GM12878 (cell line): Measurements from ENCODE around the gene MUSTN1. TPM values are rescaled to one million over a fixed set of nuclear protein-coding genes. Genes with fewer than 3 reads are reported as not detected.

Experiments
- ATAC-seq: fragments of 200-7000 bp; cut with Tn5 transposase; 3 replicates; pipeline ENCODE4 v1.9.1; 2020; ENCODE audit warnings: mild to moderate bottlenecking, moderate library complexity
- BruUV-seq: library from RNA; stranded (reverse); fragments of 400-500 nt; replicated peaks from 2 replicates; lab custom pipeline; 2021; lab: Mats Ljungman, UMichigan
- CTCF ChIA-PET: fragments of 300-600 bp; sonication (Branson Sonifier 250); formaldehyde crosslinking; extraction: SDS; loops from one replicate; lab custom pipeline; 2021; ENCODE audit warnings: inconsistent platforms; lab: Yijun Ruan, JAX
- POLR2A ChIA-PET: fragments of 350-600 bp; formaldehyde crosslinking; extraction: SDS; loops from one replicate; lab custom pipeline; 2021; ENCODE audit warnings: inconsistent platforms; lab: Charles Lee
- RAD21 ChIA-PET: fragments of 300-600 bp; sonication (Branson Sonifier 250); formaldehyde crosslinking; loops from one replicate; lab custom pipeline; 2023; ENCODE audit warnings: antibody characterized with exemption; ENCODE audit not compliant: unreplicated experiment; lab: Charles Lee
- SMC1A ChIA-PET: fragments of 300-600 bp; sonication (Branson Sonifier 250); formaldehyde crosslinking; loops from one replicate; lab custom pipeline; 2023; ENCODE audit not compliant: unreplicated experiment, uncharacterized antibody; lab: Charles Lee
- DNase-seq: peaks from one replicate; pipeline ENCODE4 v3.0.0-alpha.2; 2011; ENCODE audit warnings: low read depth, low spot score
- FAIRE-seq: peaks from 3 replicates; lab custom pipeline; 2011; peaks lifted over from hg19 to GRCh38; lab: Jason Lieb, UNC
- H2AFZ ChIP-seq: 2 replicates; pipeline ENCODE4 v1.6.0; 2011; ENCODE audit warnings: low read depth, low read length, control low read depth; ENCODE audit not compliant: control insufficient read depth
- H3K27ac ChIP-seq: 2 replicates; pipeline ENCODE4 v1.5.1; 2011; ENCODE audit warnings: control low read depth; ENCODE audit not compliant: control insufficient read depth, insufficient read depth
- H3K27me3 ChIP-seq, 2 experiments: replicated peaks in 1 of 2; 2 replicates each; pipeline versions ENCODE4 v1.6.0 to v1.6.1; 2011; ENCODE audit warnings: low read length in 1 of 2; ENCODE audit not compliant: control insufficient read depth in 2 of 2, insufficient read depth in 2 of 2
- H3K36me3 ChIP-seq, 2 experiments: 2 replicates each; pipeline ENCODE4 v1.5.1; 2011; ENCODE audit warnings: low read length in 1 of 2; ENCODE audit not compliant: control insufficient read depth in 2 of 2, insufficient read depth in 2 of 2
- H3K4me1 ChIP-seq: 2 replicates; pipeline ENCODE4 v1.6.1; 2011; ENCODE audit warnings: mild to moderate bottlenecking, low read length, moderate library complexity, mixed read lengths; ENCODE audit not compliant: control insufficient read depth, insufficient read depth
- H3K4me2 ChIP-seq: 2 replicates; pipeline ENCODE4 v1.6.0; 2011; ENCODE audit warnings: control low read depth; ENCODE audit not compliant: control insufficient read depth, insufficient read depth
- H3K4me3 ChIP-seq: fragments of 200-600 bp; sonication (generic); 2 replicates; pipeline ENCODE4 v1.5.1; 2016
- H3K79me2 ChIP-seq: 2 replicates; pipeline ENCODE4 v1.6.0; 2011; ENCODE audit warnings: low read length; ENCODE audit not compliant: control insufficient read depth, insufficient read depth
- H3K9ac ChIP-seq: 2 replicates; pipeline ENCODE4 v1.8.0; 2011; ENCODE audit warnings: low read length, control low read depth, mixed read lengths; ENCODE audit not compliant: control insufficient read depth, insufficient read depth
- H3K9me3 ChIP-seq: replicated peaks from 3 replicates; pipeline ENCODE4 v1.5.1; 2011; ENCODE audit warnings: mild to moderate bottlenecking, low read length; ENCODE audit not compliant: control insufficient read depth, insufficient read depth
- H4K20me1 ChIP-seq: 2 replicates; pipeline ENCODE4 v1.6.0; 2011; ENCODE audit not compliant: control insufficient read depth, insufficient read depth
- EZH2 ChIP-seq: IDR thresholded peaks from 2 replicates; pipeline ENCODE4 v1.6.1; 2012; ENCODE audit warnings: low read depth, mild to moderate bottlenecking, control low read depth, inconsistent platforms, low read length, borderline replicate concordance; ENCODE audit not compliant: control insufficient read depth
- FOS ChIP-seq: IDR thresholded peaks from 3 replicates; pipeline ENCODE4 v1.6.1; 2011; ENCODE audit warnings: borderline replicate concordance; ENCODE audit not compliant: insufficient read length; ENCODE audit errors: extremely low read depth
- HDAC6 ChIP-seq: fragments of 200-600 bp; sonication (generic); IDR thresholded peaks from one replicate; pipeline ENCODE4 v1.8.0; 2017; ENCODE audit warnings: antibody characterized with exemption; ENCODE audit not compliant: unreplicated experiment
- JUND ChIP-seq: IDR thresholded peaks from 2 replicates; pipeline ENCODE4 v1.6.1; 2012; ENCODE audit warnings: low read depth, mild to moderate bottlenecking, low read length, improper control_type of control experiment, moderate library complexity
- KAT2A ChIP-seq: conservative IDR thresholded peaks from 2 replicates; pipeline ENCODE4 v1.6.1; 2011; ENCODE audit warnings: low read depth, low read length; ENCODE audit not compliant: control insufficient read depth
- MTA2 ChIP-seq: fragments of 450-650 bp; IDR thresholded peaks from 2 replicates; pipeline ENCODE4 v1.6.1; 2016; ENCODE audit warnings: low read depth, mild to moderate bottlenecking, moderate library complexity
- RAD51 ChIP-seq: fragments of 450-650 bp; IDR thresholded peaks from 2 replicates; pipeline ENCODE4 v1.6.1; 2016; ENCODE audit warnings: moderate library complexity, mild to moderate bottlenecking, inconsistent platforms
- SMARCA5 ChIP-seq: fragments of 450-650 bp; IDR thresholded peaks from 2 replicates; pipeline ENCODE4 v1.6.1; 2017; ENCODE audit warnings: mild to moderate bottlenecking
- TAF1 ChIP-seq: IDR thresholded peaks from 2 replicates; pipeline ENCODE4 v1.6.1; 2011; ENCODE audit warnings: mild to moderate bottlenecking, low read depth, low read length, borderline replicate concordance
- WGBS: methylation state at CpG from one replicate; pipeline ENCODE4 v1.1.6; 2016; ENCODE audit warnings: low lambda C conversion rate; ENCODE audit not compliant: insufficient replicate concordance, insufficient coverage; ENCODE audit errors: missing lambda C conversion rate; 5-methylcytosine and 5-hydroxymethylcytosine counted together
- in situ Hi-C: fragments of 300-500 bp; cut with MboI; formaldehyde crosslinking; loops from 9 replicates; pipeline ENCODE4 v1.14.3; 2018; ENCODE audit warnings: mixed read lengths
- intact Hi-C: fragments of 100-400 bp; cut with micrococcal nuclease; formaldehyde crosslinking; loops from one replicate; pipeline ENCODE4 v1.14.2; 2022; ENCODE audit not compliant: unreplicated experiment
- polyA plus RNA-seq, 11 experiments: library from polyadenylated mRNA; depleted of rRNA in 4 of 11; unstranded in 6 of 11; stranded (reverse) in 5 of 11; fragments of >200 nt; fragmentation: Nextera tagmentation in 4 of 11; fragmentation: Illumina TruSeq in 1 of 11; extraction: Ambion mirVana in 4 of 11; extraction: Trizol in 1 of 11; gene quantifications; 1 replicate in 1 of 11; 2 replicates in 10 of 11; pipeline versions ENCODE4 v1.2.1 to v1.2.3, GENCODE V29; 2011 to 2016; ENCODE audit warnings: inconsistent platforms in 2 of 11, missing spikeins in 2 of 11, low read depth in 1 of 11
- total RNA-seq, 4 experiments: library from RNA; depleted of rRNA in 3 of 4; stranded (reverse); fragments of >200 nt in 3 of 4; fragmentation: Illumina TruSeq in 1 of 4; extraction: Trizol in 1 of 4; gene quantifications; 2 replicates each; pipeline versions ENCODE4 v1.2.1 to v1.2.3, GENCODE V29; 2013 to 2021
- TF ChIP-seq, protein P1 (sequence below): fragments of 450-650 bp; conservative IDR thresholded peaks from 2 replicates; pipeline ENCODE4 v1.6.1; 2017; ENCODE audit warnings: mild to moderate bottlenecking, moderate library complexity

MUSTN1 gene
- total and polyA plus RNA-seq, 10 of the 15 experiments (the other 5 are each of a cell fraction or from before 2014, with no cell fraction given): 0.35 to 4.5 (median 1.2) TPM; not detected in 2

DNA sequence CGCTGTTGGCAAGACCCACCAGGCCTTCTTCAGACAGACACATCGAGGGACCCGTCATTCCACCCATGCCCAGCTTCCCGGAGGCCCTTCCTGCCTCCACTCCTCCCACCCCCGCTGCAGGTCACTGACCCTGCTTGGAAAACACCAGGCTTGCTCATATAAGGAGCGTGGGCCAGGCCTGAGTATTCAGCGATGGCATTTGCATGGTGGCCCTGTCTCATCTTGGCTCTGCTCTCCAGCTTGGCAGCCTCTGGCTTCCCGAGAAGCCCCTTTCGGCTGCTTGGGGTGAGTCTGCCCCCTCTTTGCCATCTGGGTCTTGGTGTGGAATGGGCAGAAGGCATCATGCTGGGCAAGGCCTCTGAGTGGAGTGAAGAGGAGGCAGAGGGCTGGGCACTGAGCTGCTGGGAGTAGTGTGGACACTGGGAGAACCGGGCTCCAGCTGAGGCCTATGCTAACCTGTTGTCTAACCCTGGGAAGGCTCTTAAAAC is 40.2 kb downstream of the MUSTN1 start, which contains the start of gene ITIH3:
ITIH3 (plus strand) TSS at position 185 of the 488 bp plus-strand sequence; CDS start at position 193, 8 bp downstream.
- CTCF ChIA-PET: interaction anchor here (1.8 kb wide), 1 partner anchor 10 kb away, joined by 6 read pairs; no protein-coding TSS in a partner anchor
- POLR2A ChIA-PET: no interaction called here

GRCh38 chr3:52793702-52794611 is 40.9 kb downstream of the MUSTN1 start:
- RAD21 ChIA-PET: interaction anchor here (1.3 kb wide), 1 partner anchor 15 kb away, joined by 4 read pairs; no protein-coding TSS in a partner anchor
- DNase-seq (no peak), ATAC-seq (no peak), FAIRE-seq (no peak)
- Histone ChIP-seq H3K9me3 (no peaks in the 10 kb centered on the region), H2AFZ (no peak overlapping the region), H3K27ac (no peak overlapping the region), H3K4me1 (no peaks in the 10 kb centered on the region), H3K79me2 (no peaks in the 10 kb centered on the region), H3K4me3 (no peak overlapping the region), H3K4me2 (no peak overlapping the region), H3K36me3 (no peaks in the 10 kb centered on the region), H3K27me3 (no peaks in the 10 kb centered on the region; a peak in 1 of 4 replicates), H4K20me1 (no peaks in the 10 kb centered on the region), H3K9ac (no peak overlapping the region)
- WGBS: 51% methylated on average over 8 of the region's 9 CpGs
- in situ Hi-C loops: no loop called here
- CTCF ChIA-PET: interaction anchor here (1.8 kb wide), 1 partner anchor 10 kb away, joined by 6 read pairs; no protein-coding TSS in a partner anchor
- TF ChIP-seq SMARCA5: no peak
- no peak for TF ChIP-seq RAD51
- no peak for TF ChIP-seq EZH2
- TF ChIP-seq HDAC6: no peak
- no peak for TF ChIP-seq FOS
- no peak for TF ChIP-seq MTA2
- TF ChIP-seq, protein P1, sequence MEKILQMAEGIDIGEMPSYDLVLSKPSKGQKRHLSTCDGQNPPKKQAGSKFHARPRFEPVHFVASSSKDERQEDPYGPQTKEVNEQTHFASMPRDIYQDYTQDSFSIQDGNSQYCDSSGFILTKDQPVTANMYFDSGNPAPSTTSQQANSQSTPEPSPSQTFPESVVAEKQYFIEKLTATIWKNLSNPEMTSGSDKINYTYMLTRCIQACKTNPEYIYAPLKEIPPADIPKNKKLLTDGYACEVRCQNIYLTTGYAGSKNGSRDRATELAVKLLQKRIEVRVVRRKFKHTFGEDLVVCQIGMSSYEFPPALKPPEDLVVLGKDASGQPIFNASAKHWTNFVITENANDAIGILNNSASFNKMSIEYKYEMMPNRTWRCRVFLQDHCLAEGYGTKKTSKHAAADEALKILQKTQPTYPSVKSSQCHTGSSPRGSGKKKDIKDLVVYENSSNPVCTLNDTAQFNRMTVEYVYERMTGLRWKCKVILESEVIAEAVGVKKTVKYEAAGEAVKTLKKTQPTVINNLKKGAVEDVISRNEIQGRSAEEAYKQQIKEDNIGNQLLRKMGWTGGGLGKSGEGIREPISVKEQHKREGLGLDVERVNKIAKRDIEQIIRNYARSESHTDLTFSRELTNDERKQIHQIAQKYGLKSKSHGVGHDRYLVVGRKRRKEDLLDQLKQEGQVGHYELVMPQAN: no peak
- no peak for TF ChIP-seq TAF1
- no peak for TF ChIP-seq KAT2A
- SMC1A ChIA-PET: no interaction called here
- BruUV-seq: no TSS peak
- POLR2A ChIA-PET: no interaction called here
- intact Hi-C loops: no loop called here

More for the DNA sequence above, 40.2 kb downstream of the MUSTN1 start, which contains the start of gene ITIH3:
- in situ Hi-C loops: no loop called here
- Histone ChIP-seq H3K27me3 (no peaks in the 10 kb centered on the region; a peak in 1 of 4 replicates), H3K4me3 (no peak within 1 kb of the TSS), H3K4me2 (no peak within 1 kb of the TSS), H3K27ac (no peak within 1 kb of the TSS), H4K20me1 (no peaks in the 10 kb centered on the region), H3K79me2 (no peaks in the 10 kb centered on the region), H3K9me3 (no peaks in the 10 kb centered on the region), H3K36me3 (no peaks in the 10 kb centered on the region), H3K4me1 (no peaks in the 10 kb centered on the region), H3K9ac (no peak within 1 kb of the TSS), H2AFZ (no peak within 1 kb of the TSS)
- ATAC-seq (no peak), FAIRE-seq (no peak), DNase-seq (no peak)
- 36% methylated on average over 10 of the region's 10 CpGs for WGBS
- RAD21 ChIA-PET: no interaction called here
- no TSS peak for BruUV-seq
- intact Hi-C loops: no loop called here
- SMC1A ChIA-PET: no interaction called here
- TF ChIP-seq JUND: no peak
